Keratinocyte (primary cell): ENCODE data around the gene SYNJ2.

Experiments
- CTCF ChIP-seq, 3 experiments: IDR thresholded peaks in 1 of 3; conservative IDR thresholded peaks in 1 of 3; optimal IDR thresholded peaks in 1 of 3; 2 replicates in 2 of 3; 3 replicates in 1 of 3; pipeline versions ENCODE3 to v1.5.1; 2011; ENCODE audit warnings: low read length in 3 of 3, mild to moderate bottlenecking in 3 of 3, moderate library complexity in 2 of 3, control low read depth in 1 of 3, inconsistent platforms in 1 of 3; ENCODE audit not compliant: insufficient read depth in 2 of 3; ENCODE audit errors: extremely low read depth in 1 of 3
- EZH2 ChIP-seq: IDR thresholded peaks from one replicate; pipeline ENCODE4 v1.6.1; 2012; ENCODE audit warnings: inconsistent platforms, mild to moderate bottlenecking, low read length, moderate library complexity

GRCh38 chr6:158142789-158143188 is 161.1 kb downstream of the SYNJ2 start:
- TF ChIP-seq CTCF (optimal IDR thresholded peaks at IDR 0.05 in 1 of 3, IDR thresholded peaks at IDR 0.05 in 1 of 3, conservative IDR thresholded peaks at IDR 0.05 in 1 of 3; ENCODE audit: extremely low read depth in 1 of 3, insufficient read depth in 2 of 3, low read length in 3 of 3) (no peak), EZH2 (no peak)
